Endometrial microvascular endothelial cells (primary cell): Measurements from ENCODE around the gene AVPI1. TPM values are rescaled to one million over a fixed set of nuclear protein-coding genes. Genes with fewer than 3 reads are reported as not detected.
"Not testable (repeated sequence)": the region's sequence is repeated elsewhere in the genome, so short reads cannot be mapped to it uniquely, and the experiment has no call there.

Experiments used
- in situ Hi-C: cut with HindIII; loops from 2 replicates; pipeline ENCODE4 v1.10.0; 2017; ENCODE audit warnings: low sequenced_read_pairs, low pct_unique_long_range_greater_than_20kb; ENCODE audit errors: inconsistent ontology term
- total RNA-seq: library from RNA; depleted of rRNA; stranded (reverse); fragments of >200 nt; gene quantifications from one replicate; pipeline ENCODE4 v1.2.3, GENCODE V29; 2015; ENCODE audit errors: inconsistent ontology term

AVPI1 gene
- total RNA-seq, 1 donor from 2014 or later, result 3.6 TPM

DNA sequence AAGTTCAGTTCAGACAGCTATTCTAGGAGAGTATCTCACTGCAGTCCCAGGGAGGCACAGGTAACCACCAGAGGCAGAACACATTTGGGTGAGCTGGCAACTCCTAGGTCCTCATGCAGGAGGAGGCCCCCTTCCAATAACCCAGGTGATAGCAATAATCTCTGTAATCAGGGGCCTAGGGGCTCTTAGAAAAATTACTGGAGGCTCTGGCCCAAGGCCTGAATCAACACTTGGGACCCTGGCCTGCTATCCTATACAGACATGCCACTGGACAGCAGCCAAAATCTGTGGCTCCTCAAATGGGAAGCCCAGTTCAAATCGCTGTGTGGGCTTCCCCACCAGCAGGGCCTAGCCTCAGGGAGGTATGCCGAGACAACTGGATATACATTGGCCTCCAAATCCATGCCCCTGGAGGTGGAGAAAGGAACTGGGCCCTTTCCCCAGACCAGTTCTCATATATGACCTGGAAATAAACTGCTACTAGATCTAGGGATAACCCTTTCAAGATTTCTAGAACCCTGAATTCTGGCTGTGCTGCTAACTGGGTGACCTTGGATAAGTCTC is 1.6 kb downstream of the AVPI1 start:
- in situ Hi-C loops, result no loop called here

DNA sequence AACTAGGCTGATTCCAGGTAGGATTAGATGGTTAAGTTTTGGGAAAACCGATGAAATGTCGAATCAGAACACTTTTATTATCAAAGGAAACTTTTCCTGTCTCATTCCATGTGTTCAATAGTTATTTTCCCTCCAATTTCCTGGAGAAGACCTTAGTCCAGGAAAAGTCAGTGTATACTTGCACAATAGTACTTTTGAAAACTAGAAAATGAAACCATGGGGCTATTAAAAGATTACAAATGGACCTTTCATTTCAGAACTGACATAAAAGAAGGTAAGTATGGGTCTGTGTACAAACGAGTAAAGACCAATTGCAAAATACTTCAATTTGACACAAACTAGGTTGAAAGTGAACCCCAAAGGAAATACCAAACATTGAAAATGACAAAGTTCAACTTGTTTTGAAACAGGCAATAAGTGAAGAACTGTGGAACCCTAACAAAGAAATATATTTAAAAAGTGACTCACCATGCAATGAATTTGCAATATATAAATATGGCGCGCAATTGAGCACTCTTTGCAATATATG is 2.1 kb downstream of the AVPI1 start:
- in situ Hi-C loops, result no loop called here

GRCh38 chr10:97684368-97684713 is 2.7 kb downstream of the AVPI1 start:
- in situ Hi-C loops, result not testable (repeated sequence)

DNA sequence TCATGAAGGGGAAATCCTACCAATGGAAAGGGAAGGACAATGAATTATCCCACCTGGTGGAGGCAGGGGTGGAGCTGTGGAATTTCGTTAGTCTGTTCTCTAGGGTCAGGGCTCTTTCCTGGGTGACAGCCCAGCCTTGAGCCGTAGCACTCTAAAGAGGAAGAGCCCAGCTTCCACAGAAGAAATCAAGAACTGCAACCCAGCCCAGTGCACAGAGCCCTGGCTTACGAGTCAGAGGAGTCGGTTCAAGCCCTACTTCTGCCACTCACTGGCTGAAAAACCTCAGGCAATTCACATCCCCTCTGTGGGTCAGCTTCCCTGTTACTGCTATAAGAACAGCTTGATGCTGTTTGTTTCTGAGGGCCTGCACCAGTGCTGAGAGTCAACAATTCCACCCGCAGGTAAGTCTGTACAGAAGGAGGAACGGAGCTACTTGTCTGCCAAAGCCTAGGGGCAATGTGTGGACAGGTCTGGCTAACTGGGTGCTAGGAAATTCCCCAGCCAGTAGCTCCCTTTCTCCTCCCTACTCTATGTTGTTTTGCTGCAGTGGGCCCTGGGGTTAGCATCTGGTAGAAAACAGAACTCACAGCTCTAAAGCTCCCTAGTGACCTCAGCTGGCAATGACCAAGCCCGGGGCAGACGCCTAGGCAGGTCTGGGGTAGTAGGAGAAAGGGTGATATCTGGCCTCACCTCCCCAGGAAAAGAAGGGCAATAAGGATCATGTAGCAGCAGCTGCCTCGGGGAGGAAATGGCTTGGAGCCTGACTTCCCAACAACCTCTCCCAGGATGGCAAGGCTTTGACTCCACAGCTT is 3.3 kb downstream of the AVPI1 start:
- in situ Hi-C loops, result no loop called here

DNA sequence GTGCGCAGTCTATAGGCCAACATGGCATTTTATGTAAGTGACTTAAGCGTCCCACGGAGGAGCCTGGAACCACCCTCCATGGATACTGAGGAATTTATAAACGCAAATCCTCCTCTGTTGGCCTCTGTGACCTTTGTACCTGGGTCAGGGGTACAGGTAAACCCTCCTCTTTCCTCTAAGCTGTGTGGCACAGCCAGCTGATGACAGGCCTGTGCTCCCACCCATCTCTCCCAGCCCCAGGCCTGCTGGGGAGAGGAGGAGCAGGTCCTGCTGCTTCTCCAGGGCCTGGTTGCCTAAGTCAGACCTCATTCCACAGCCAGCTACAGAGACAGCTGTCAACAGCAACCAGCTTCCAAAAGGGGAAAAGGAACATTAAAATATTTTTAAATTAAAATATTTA is 5.0 kb downstream of the AVPI1 start:
- in situ Hi-C loops, result no loop called here

GRCh38 chr10:97679594-97679993 is 7.4 kb downstream of the AVPI1 start:
- in situ Hi-C loops, result no loop called here

- in situ Hi-C loops, result no loop called here
These were observed 10.1 kb downstream of the AVPI1 start for GRCh38 chr10:97676770-97677581.

GRCh38 chr10:97675222-97675621 is 11.8 kb downstream of the AVPI1 start:
- in situ Hi-C loops, result no loop called here

- in situ Hi-C loops, result no loop called here
These were observed 13.1 kb downstream of the AVPI1 start for GRCh38 chr10:97673736-97674525.

DNA sequence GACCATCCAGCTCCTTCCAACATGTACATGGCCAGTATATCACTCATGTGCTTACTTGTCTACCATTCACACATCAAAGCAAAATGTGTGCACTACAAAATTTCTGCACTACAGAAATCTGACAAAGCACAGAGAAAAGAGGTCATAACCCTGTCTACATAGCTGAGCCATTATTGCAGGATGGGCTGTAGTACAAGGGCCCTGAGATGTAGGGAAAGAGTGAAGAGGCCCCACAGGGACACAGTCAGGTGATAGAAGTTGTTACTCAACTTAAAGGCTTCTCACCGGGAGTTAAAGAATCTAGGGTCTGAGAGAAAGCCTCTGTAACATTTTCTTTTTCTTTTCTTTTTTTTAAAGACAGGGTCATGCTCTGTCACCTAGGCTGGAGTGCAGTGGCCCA is 17.5 kb downstream of the AVPI1 start:
- in situ Hi-C loops, result no loop called here

DNA sequence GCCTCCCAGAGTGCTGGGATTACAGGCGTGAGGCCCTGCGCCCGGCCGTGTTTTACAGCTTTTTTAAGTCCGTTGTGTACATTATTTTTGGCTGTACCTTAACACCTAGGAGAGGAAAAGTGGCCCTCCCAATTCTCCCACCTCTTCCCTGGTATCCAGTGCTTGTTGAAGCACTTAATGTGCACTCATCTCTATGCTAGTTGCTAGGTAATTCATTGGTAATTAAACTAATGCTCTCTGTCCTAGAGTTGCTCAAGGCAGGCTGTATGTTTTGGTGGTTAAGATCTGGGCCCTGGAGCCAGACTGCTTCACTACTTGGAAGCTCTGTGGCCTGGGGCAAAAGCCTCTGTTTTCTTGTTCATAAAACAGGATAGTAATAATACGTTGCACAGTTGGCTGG is 19.6 kb downstream of the AVPI1 start:
- in situ Hi-C loops, result no loop called here

DNA sequence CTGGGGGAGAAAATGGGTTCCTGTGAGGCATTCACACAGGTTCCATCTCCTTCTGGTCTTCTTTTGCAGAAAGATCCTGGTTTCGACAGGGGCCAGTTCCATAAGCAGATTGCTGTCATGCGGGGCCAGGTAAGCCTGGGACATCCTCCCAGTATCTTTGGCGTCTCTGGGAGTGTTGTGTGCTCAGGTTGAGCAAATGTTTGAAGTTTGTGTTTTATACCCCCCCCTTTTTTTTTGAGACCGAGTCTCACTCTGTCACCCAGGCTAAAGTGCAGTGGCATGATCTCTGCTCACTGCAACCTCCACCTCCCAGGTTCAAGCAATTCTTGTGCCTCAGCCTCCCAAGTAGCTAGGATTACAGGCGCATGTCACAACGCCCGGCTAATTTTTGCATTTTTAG is 20.0 kb downstream of the AVPI1 start:
- in situ Hi-C loops, result no loop called here

- in situ Hi-C loops, result no loop called here
These were observed 22.7 kb downstream of the AVPI1 start for GRCh38 chr10:97664282-97664850.

GRCh38 chr10:97659589-97659988 is 27.5 kb downstream of the AVPI1 start:
- in situ Hi-C loops, result no loop called here

GRCh38 chr10:97656777-97657176 is 30.3 kb downstream of the AVPI1 start:
- in situ Hi-C loops, result no loop called here

DNA sequence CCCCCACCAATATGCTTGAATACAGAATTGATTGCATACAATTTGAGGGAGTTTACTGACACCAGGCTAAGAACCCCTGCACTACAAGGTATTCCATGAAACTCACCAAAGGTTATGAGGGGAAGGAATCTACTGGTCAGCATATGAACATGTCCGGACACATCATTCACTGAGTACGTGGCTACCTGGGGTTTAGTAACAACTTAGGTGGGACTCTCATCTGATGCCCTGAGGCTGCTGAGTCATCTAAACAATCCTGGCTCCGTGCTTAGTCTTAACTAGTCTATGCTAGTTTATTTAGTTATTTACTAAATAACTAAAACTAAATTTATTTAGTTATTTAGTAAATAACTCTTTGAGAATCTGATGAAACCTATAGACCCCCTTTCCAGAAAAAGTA is 35.3 kb downstream of the AVPI1 start:
- in situ Hi-C loops, result no loop called here

DNA sequence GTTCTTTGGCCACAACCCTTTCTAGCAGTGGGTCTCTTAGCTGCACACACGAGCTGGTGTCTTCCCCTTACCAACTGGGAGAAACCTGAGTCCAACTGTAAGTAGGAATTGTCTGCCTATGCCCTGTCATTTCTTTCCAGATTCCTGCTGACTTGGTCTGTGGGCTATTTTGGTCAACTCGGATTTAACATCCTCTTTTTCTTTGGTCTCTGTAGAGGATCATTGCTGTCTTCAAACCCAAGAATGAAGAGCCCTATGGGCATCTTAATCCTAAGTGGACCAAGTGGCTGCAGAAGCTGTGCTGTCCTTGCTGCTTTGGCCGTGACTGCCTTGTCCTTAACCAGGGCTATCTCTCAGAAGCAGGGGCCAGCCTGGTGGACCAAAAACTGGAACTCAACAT is 36.3 kb downstream of the AVPI1 start:
- in situ Hi-C loops, result no loop called here

DNA sequence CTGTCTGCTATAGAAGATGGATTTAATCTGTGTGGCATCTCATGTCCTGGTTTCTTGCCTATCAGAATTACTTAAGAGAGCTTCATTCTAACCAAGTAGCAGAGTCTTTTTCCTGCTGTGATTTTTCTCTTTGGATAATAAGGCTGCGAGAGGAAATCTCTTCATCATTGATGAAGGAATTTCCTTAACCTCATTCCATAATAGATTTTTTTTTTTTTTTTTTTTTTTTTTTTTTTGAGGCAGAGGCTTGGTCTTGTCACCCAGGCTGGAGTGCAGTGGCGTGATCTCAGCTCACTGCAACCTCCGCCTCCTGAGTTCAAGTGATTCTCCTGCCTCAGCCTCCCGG is 37.7 kb downstream of the AVPI1 start:
- in situ Hi-C loops, result not testable (repeated sequence)
